ENCODE data around the gene SELENOV.

SELENOV gene

DNA sequence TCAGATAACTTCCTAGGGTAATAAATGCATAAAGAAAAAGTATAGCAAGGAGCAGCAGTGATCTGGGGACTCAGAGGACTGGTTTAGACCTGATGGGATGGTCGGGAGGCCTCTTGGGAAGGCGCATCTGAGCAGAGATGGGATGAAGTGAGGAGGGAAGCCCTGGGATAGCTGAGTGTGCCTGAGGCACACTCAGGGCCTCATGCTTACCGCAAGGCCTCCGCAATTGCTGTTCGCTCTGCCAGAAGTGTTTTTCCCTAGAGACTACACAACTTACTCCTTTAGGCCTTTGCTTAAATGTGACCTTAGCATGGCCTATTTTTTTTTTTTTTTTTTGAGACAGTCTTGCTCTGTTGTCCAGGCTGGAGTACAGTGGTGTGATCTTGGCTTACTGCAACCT lies 20.3 kb upstream of the SELENOV start:
- H2AK5ac ChIP-seq (ENCODE audit: low read length, severe bottlenecking) = no peak overlapping the region
- H3K4me2 ChIP-seq (ENCODE audit: low read length, poor library complexity, severe bottlenecking) = no peak overlapping the region
- no peak overlapping the region for H4K8ac ChIP-seq (ENCODE audit: low read length)
- H3K9ac ChIP-seq (ENCODE audit: low read length) = no peak overlapping the region
- H2BK5ac ChIP-seq (ENCODE audit: low read depth, low read length, poor library complexity, severe bottlenecking) = no peak overlapping the region
- no peak overlapping the region for H3K4me3 ChIP-seq (ENCODE audit: insufficient read depth in 1 of 2, low read depth in 1 of 2, low read length in 2 of 2)
- H2BK15ac ChIP-seq (ENCODE audit: low read depth, poor library complexity, severe bottlenecking) = no peak overlapping the region
- 90% methylated on average over 2 of the region's 5 CpGs for WGBS
- no peak overlapping the region for H3K4ac ChIP-seq (ENCODE audit: low read depth in 1 of 2, low read length in 2 of 2)
- no peak overlapping the region for H3K14ac ChIP-seq (ENCODE audit: low read length in 2 of 2)
- H2AFZ ChIP-seq (ENCODE audit: low read depth, low read length) = no peak overlapping the region
- no peak overlapping the region for H3K18ac ChIP-seq (ENCODE audit: low read depth in 1 of 2, low read length in 2 of 2)
- no peaks in the 10 kb centered on the region for H3K79me1 ChIP-seq (replicated peaks; ENCODE audit: low read length, poor library complexity, severe bottlenecking)
- peaks cover 18% of the 10 kb centered on the region for H3K4me1 ChIP-seq (ENCODE audit: control insufficient read depth, insufficient read depth, low read depth, low read length)
- no peak overlapping the region for H4K91ac ChIP-seq (ENCODE audit: low read length)
- H3K23ac ChIP-seq (ENCODE audit: low read length in 2 of 2) = no peak overlapping the region
- DNase-seq = no peak
- no peaks in the 10 kb centered on the region for H3K9me3 ChIP-seq (ENCODE audit: control insufficient read depth, low read length)
- peaks cover 32 to 41% of the 10 kb centered on the region in 2 experiments for H3K27me3 ChIP-seq (ENCODE audit: control insufficient read depth in 1 of 2, insufficient read depth in 1 of 2, low read length in 2 of 2)
- no peak overlapping the region for H2BK120ac ChIP-seq (ENCODE audit: low read depth, low read length)
- no peak overlapping the region for H3K27ac ChIP-seq (ENCODE audit: low read length, poor library complexity, severe bottlenecking)
- no peak overlapping the region for H2BK12ac ChIP-seq (ENCODE audit: low read length in 2 of 2)
- H3K36me3 ChIP-seq (ENCODE audit: control insufficient read depth in 1 of 2, insufficient read depth in 2 of 2, low read depth in 1 of 2, low read length in 2 of 2) = peaks cover 20 to 23% of the 10 kb centered on the region in 2 experiments

GRCh38 chr19:39496063-39496462 lies 18.9 kb upstream of the SELENOV start:
- Histone ChIP-seq H2AFZ (ENCODE audit: low read depth, low read length) (no peak overlapping the region), H3K27me3 (ENCODE audit: control insufficient read depth in 1 of 2, insufficient read depth in 1 of 2, low read length in 2 of 2) (peaks cover 44 to 54% of the 10 kb centered on the region in 2 experiments), H3K27ac (ENCODE audit: low read length, poor library complexity, severe bottlenecking) (no peak overlapping the region), H3K79me1 (replicated peaks; ENCODE audit: low read length, poor library complexity, severe bottlenecking) (no peaks in the 10 kb centered on the region), H3K14ac (ENCODE audit: low read length in 2 of 2) (no peak overlapping the region), H3K4me3 (ENCODE audit: insufficient read depth in 1 of 2, low read depth in 1 of 2, low read length in 2 of 2) (no peak overlapping the region), H3K18ac (ENCODE audit: low read depth in 1 of 2, low read length in 2 of 2) (no peak overlapping the region), H2BK12ac (ENCODE audit: low read length in 2 of 2) (no peak overlapping the region), H3K23ac (ENCODE audit: low read length in 2 of 2) (no peak overlapping the region), H3K9ac (ENCODE audit: low read length) (no peak overlapping the region), H2BK15ac (ENCODE audit: low read depth, poor library complexity, severe bottlenecking) (no peak overlapping the region), H4K8ac (ENCODE audit: low read length) (no peak overlapping the region), H2BK120ac (ENCODE audit: low read depth, low read length) (no peak overlapping the region), H3K9me3 (ENCODE audit: control insufficient read depth, low read length) (no peaks in the 10 kb centered on the region), H2AK5ac (ENCODE audit: low read length, severe bottlenecking) (no peak overlapping the region), H3K4me1 (ENCODE audit: control insufficient read depth, insufficient read depth, low read depth, low read length) (peaks cover 18% of the 10 kb centered on the region), H3K4me2 (ENCODE audit: low read length, poor library complexity, severe bottlenecking) (no peak overlapping the region), H2BK5ac (ENCODE audit: low read depth, low read length, poor library complexity, severe bottlenecking) (no peak overlapping the region), H3K36me3 (ENCODE audit: control insufficient read depth in 1 of 2, insufficient read depth in 2 of 2, low read depth in 1 of 2, low read length in 2 of 2) (peaks cover 10 to 12% of the 10 kb centered on the region in 2 experiments), H4K91ac (ENCODE audit: low read length) (no peak overlapping the region), H3K4ac (ENCODE audit: low read depth in 1 of 2, low read length in 2 of 2) (no peak overlapping the region)
- DNase-seq = no peak
- 77% methylated on average over 3 of the region's 5 CpGs for WGBS

DNA sequence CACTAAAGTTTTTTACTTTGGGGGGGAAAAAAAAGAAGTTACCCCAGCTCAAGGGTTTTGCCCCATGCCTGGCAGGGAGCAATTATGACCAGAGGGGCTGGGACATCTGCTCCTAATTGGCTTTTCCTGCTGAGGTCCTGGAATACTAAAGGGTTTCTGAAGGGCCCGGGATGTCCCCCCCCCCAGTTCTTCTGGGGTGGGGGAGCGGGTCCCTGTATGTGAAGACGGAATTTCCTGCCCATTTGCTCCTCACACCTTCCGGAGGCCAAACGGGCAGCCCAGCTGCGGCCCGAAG lies 17.3 kb upstream of the SELENOV start:
- Histone ChIP-seq H4K8ac (ENCODE audit: low read length) (no peak overlapping the region), H2BK15ac (ENCODE audit: low read depth, poor library complexity, severe bottlenecking) (no peak overlapping the region), H3K18ac (ENCODE audit: low read depth in 1 of 2, low read length in 2 of 2) (no peak overlapping the region), H2AK5ac (ENCODE audit: low read length, severe bottlenecking) (no peak overlapping the region), H3K4me1 (ENCODE audit: control insufficient read depth, insufficient read depth, low read depth, low read length) (peaks cover 19% of the 10 kb centered on the region), H2AFZ (ENCODE audit: low read depth, low read length) (no peak overlapping the region), H2BK5ac (ENCODE audit: low read depth, low read length, poor library complexity, severe bottlenecking) (no peak overlapping the region), H3K4ac (ENCODE audit: low read depth in 1 of 2, low read length in 2 of 2) (no peak overlapping the region), H3K23ac (ENCODE audit: low read length in 2 of 2) (no peak overlapping the region), H3K9ac (ENCODE audit: low read length) (no peak overlapping the region), H3K14ac (ENCODE audit: low read length in 2 of 2) (no peak overlapping the region), H2BK12ac (ENCODE audit: low read length in 2 of 2) (no peak overlapping the region), H3K4me2 (ENCODE audit: low read length, poor library complexity, severe bottlenecking) (peak overlapping the region; percentile 87), H3K79me1 (replicated peaks; ENCODE audit: low read length, poor library complexity, severe bottlenecking) (no peaks in the 10 kb centered on the region), H3K27ac (ENCODE audit: low read length, poor library complexity, severe bottlenecking) (no peak overlapping the region), H3K27me3 (ENCODE audit: control insufficient read depth in 1 of 2, insufficient read depth in 1 of 2, low read length in 2 of 2) (peaks cover 47 to 60% of the 10 kb centered on the region in 2 experiments), H2BK120ac (ENCODE audit: low read depth, low read length) (no peak overlapping the region), H4K91ac (ENCODE audit: low read length) (no peak overlapping the region), H3K36me3 (ENCODE audit: control insufficient read depth in 1 of 2, insufficient read depth in 2 of 2, low read depth in 1 of 2, low read length in 2 of 2) (no peaks in the 10 kb centered on the region), H3K9me3 (ENCODE audit: control insufficient read depth, low read length) (no peaks in the 10 kb centered on the region), H3K4me3 (ENCODE audit: insufficient read depth in 1 of 2, low read depth in 1 of 2, low read length in 2 of 2) (peak overlapping the region in 1 of 2 experiments; percentile 62)
- 0% methylated on average over 5 of the region's 7 CpGs for WGBS
- DNase-seq = no peak

DNA sequence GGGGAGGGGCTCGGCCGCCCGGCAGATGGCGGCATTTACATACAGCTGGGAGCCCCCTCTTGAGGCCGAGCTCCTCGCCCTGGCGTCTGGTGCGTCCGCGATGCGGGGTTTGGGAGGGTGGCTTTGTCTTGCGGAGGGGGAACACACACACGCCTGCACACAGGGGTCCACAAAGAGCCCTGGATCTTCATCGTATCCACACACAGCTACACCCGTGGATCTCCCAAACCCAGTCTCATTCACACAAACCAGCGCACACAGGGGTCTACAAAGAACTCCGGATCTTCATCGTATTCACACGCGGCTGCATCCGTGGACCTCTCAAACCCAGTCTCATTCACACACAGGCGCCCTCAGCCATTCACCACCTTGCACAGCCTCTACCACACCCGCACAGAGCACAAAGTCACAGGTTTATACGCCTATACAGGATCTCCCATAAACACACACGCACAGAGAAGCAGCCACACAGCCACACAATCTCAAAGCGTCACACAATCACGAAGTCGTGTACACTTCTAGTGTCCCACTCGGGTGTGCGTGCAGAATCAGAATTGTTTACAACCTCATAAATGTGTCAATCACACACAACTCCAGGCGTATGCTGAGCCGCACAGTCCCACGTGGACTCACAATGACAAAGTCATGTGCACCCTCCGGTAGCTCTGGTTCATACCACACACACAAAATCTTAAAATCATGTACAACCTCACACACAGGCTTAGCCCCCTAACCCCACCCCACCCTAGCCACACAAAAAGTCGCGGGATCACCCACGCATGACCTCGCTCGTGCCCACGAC lies 16.7 kb upstream of the SELENOV start:
- H2BK15ac ChIP-seq (ENCODE audit: low read depth, poor library complexity, severe bottlenecking) = no peak overlapping the region
- H2AK5ac ChIP-seq (ENCODE audit: low read length, severe bottlenecking) = no peak overlapping the region
- no peak overlapping the region for H4K91ac ChIP-seq (ENCODE audit: low read length)
- H3K4ac ChIP-seq (ENCODE audit: low read depth in 1 of 2, low read length in 2 of 2) = no peak overlapping the region
- H3K36me3 ChIP-seq (ENCODE audit: control insufficient read depth in 1 of 2, insufficient read depth in 2 of 2, low read depth in 1 of 2, low read length in 2 of 2) = no peaks in the 10 kb centered on the region
- H2BK5ac ChIP-seq (ENCODE audit: low read depth, low read length, poor library complexity, severe bottlenecking) = no peak overlapping the region
- peaks cover 24% of the 10 kb centered on the region for H3K4me1 ChIP-seq (ENCODE audit: control insufficient read depth, insufficient read depth, low read depth, low read length)
- no peak overlapping the region for H3K14ac ChIP-seq (ENCODE audit: low read length in 2 of 2)
- peak overlapping the region; percentile 7 for H2AFZ ChIP-seq (ENCODE audit: low read depth, low read length)
- H3K4me2 ChIP-seq (ENCODE audit: low read length, poor library complexity, severe bottlenecking) = peak overlapping the region; percentile 87
- peaks cover 50 to 64% of the 10 kb centered on the region in 2 experiments for H3K27me3 ChIP-seq (ENCODE audit: control insufficient read depth in 1 of 2, insufficient read depth in 1 of 2, low read length in 2 of 2)
- no peak overlapping the region for H4K8ac ChIP-seq (ENCODE audit: low read length)
- H3K18ac ChIP-seq (ENCODE audit: low read depth in 1 of 2, low read length in 2 of 2) = no peak overlapping the region
- H3K4me3 ChIP-seq (ENCODE audit: insufficient read depth in 1 of 2, low read depth in 1 of 2, low read length in 2 of 2) = peak overlapping the region in 1 of 2 experiments; percentile 62
- no peaks in the 10 kb centered on the region for H3K9me3 ChIP-seq (ENCODE audit: control insufficient read depth, low read length)
- 1% methylated on average over 31 of the region's 40 CpGs for WGBS
- H3K27ac ChIP-seq (ENCODE audit: low read length, poor library complexity, severe bottlenecking) = no peak overlapping the region
- H2BK12ac ChIP-seq (ENCODE audit: low read length in 2 of 2) = no peak overlapping the region
- no peak overlapping the region for H2BK120ac ChIP-seq (ENCODE audit: low read depth, low read length)
- H3K9ac ChIP-seq (ENCODE audit: low read length) = no peak overlapping the region
- no peaks in the 10 kb centered on the region for H3K79me1 ChIP-seq (replicated peaks; ENCODE audit: low read length, poor library complexity, severe bottlenecking)
- peak; percentile 59 for DNase-seq
- H3K23ac ChIP-seq (ENCODE audit: low read length in 2 of 2) = no peak overlapping the region
